MCF 10A (cell line): ENCODE measurements around the gene NAT16. TPM values are rescaled to one million over a fixed set of nuclear protein-coding genes. Genes with fewer than 3 reads are reported as not detected.
A peak's percentile ranks its signal among the peaks of the same experiment; 100 is the strongest.

Source experiments
- BruUV-seq: library from RNA; stranded (reverse); fragments of 400-500 nt; replicated peaks from 2 replicates; lab custom pipeline; 2021; lab: Mats Ljungman, UMichigan
- CTCF ChIA-PET: fragments of 300-600 bp; sonication (Branson Sonifier 250); formaldehyde crosslinking; extraction: SDS; loops from one replicate; lab custom pipeline; 2021; ENCODE audit warnings: antibody characterized with exemption, inconsistent platforms; lab: Yijun Ruan, JAX
- POLR2A ChIA-PET: fragments of 300-600, 350-650 bp; sonication (Branson Sonifier 250); formaldehyde crosslinking; extraction: SDS; loops from one replicate; lab custom pipeline; 2020; ENCODE audit warnings: antibody characterized with exemption, inconsistent platforms; lab: Yijun Ruan, JAX
- DNase-seq: peaks from one replicate; pipeline ENCODE4 v3.0.0-alpha.2; 2018; ENCODE audit not compliant: unreplicated experiment
- H3K27ac Mint-ChIP-seq: one replicate; pipeline ENCODE4 v1.8.0; 2022; ENCODE audit warnings: mild to moderate bottlenecking, low read depth, mixed read lengths; ENCODE audit not compliant: unreplicated experiment
- H3K27me3 Mint-ChIP-seq: one replicate; pipeline ENCODE4 v1.8.0; 2022; ENCODE audit warnings: mixed read lengths; ENCODE audit not compliant: insufficient read depth, unreplicated experiment
- H3K36me3 Mint-ChIP-seq: one replicate; pipeline ENCODE4 v1.8.0; 2022; ENCODE audit warnings: mild to moderate bottlenecking, moderate library complexity, mixed read lengths; ENCODE audit not compliant: insufficient read depth, unreplicated experiment
- H3K4me1 Mint-ChIP-seq: one replicate; pipeline ENCODE4 v1.8.0; 2022; ENCODE audit warnings: mixed read lengths; ENCODE audit not compliant: insufficient read depth, unreplicated experiment
- H3K4me3 Mint-ChIP-seq: one replicate; pipeline ENCODE4 v1.8.0; 2022; ENCODE audit warnings: mild to moderate bottlenecking, moderate library complexity, mixed read lengths; ENCODE audit not compliant: unreplicated experiment
- H3K9me3 Mint-ChIP-seq: one replicate; pipeline ENCODE4 v1.8.0; 2022; ENCODE audit warnings: mixed read lengths; ENCODE audit not compliant: unreplicated experiment
- CTCF ChIP-seq: fragments of 200-600 bp; IDR thresholded peaks from one replicate; pipeline ENCODE4 v1.8.0; 2022; ENCODE audit warnings: antibody characterized with exemption, mild to moderate bottlenecking; ENCODE audit not compliant: unreplicated experiment
- intact Hi-C: fragments of 100-400 bp; cut with micrococcal nuclease; formaldehyde crosslinking; loops from 2 replicates; pipeline ENCODE4 v1.14.1; 2022
- total RNA-seq: library from RNA; stranded (reverse); gene quantifications from 2 replicates; pipeline ENCODE4 v1.2.3, GENCODE V29; 2022

The NAT16 gene
- total RNA-seq, 1 experiment from 2014 or later = not detected

- BruUV-seq = no TSS peak
- ChIA-PET CTCF (no interaction called here), POLR2A (no interaction called here)
- H3K27ac Mint-ChIP-seq = no peak overlapping the region
- intact Hi-C loops = no loop called here
- peak overlapping the region; percentile 22 for H3K4me3 Mint-ChIP-seq
- peaks cover 50% of the 10 kb centered on the region for H3K4me1 Mint-ChIP-seq
- TF ChIP-seq CTCF = no peak
- no peaks in the 10 kb centered on the region for H3K9me3 Mint-ChIP-seq
- H3K36me3 Mint-ChIP-seq = peaks cover 4% of the 10 kb centered on the region
- H3K27me3 Mint-ChIP-seq = peaks cover 70% of the 10 kb centered on the region
- DNase-seq = no peak
These were observed 13.0 kb downstream of the NAT16 start for GRCh38 chr7:101166909-101167644.

- H3K9me3 Mint-ChIP-seq = no peaks in the 10 kb centered on the region
- H3K36me3 Mint-ChIP-seq = peaks cover 4% of the 10 kb centered on the region
- TF ChIP-seq CTCF = no peak
- H3K4me3 Mint-ChIP-seq = peak overlapping the region; percentile 22
- DNase-seq = no peak
- intact Hi-C loops = no loop called here
- ChIA-PET CTCF (no interaction called here), POLR2A (no interaction called here)
- BruUV-seq = no TSS peak
- peaks cover 47% of the 10 kb centered on the region for H3K4me1 Mint-ChIP-seq
- H3K27ac Mint-ChIP-seq = no peak overlapping the region
- peaks cover 65% of the 10 kb centered on the region for H3K27me3 Mint-ChIP-seq
These were observed 13.5 kb downstream of the NAT16 start for GRCh38 chr7:101166648-101166908.

GRCh38 chr7:101165958-101166647 is 14.0 kb downstream of the NAT16 start:
- BruUV-seq = no TSS peak
- Mint-ChIP-seq H3K27ac (no peak overlapping the region), H3K4me1 (peaks cover 42% of the 10 kb centered on the region), H3K27me3 (peaks cover 60% of the 10 kb centered on the region), H3K36me3 (peaks cover 4% of the 10 kb centered on the region), H3K4me3 (peak overlapping the region; percentile 74), H3K9me3 (no peaks in the 10 kb centered on the region)
- no peak for TF ChIP-seq CTCF
- intact Hi-C loops = no loop called here
- DNase-seq = no peak
- CTCF ChIA-PET = interaction anchor here (0.6 to 1.5 kb wide), 6 partner anchors 21 to 78 kb away, joined by 3 to 11 read pairs (median 4); no protein-coding TSS in a partner anchor
- POLR2A ChIA-PET = interaction anchor here (0.6 to 2.6 kb wide), 7 partner anchors 11 to 624 kb away, joined by 3 to 28 read pairs (median 3); partner anchors contain the start of genes AP1S1, PLOD3 and ZNHIT1
